ENCODE data around the gene BRAP. TPM values are rescaled to one million over a fixed set of nuclear protein-coding genes. Genes with fewer than 3 reads are reported as not detected.

The BRAP gene
- total RNA-seq, 1 experiment from 2014 or later = 18.3 TPM

GRCh38 chr12:111685811-111686573, at the start of gene BRAP, which contains the start of gene ACAD10 (continued):
- TF ChIP-seq, protein P1, sequence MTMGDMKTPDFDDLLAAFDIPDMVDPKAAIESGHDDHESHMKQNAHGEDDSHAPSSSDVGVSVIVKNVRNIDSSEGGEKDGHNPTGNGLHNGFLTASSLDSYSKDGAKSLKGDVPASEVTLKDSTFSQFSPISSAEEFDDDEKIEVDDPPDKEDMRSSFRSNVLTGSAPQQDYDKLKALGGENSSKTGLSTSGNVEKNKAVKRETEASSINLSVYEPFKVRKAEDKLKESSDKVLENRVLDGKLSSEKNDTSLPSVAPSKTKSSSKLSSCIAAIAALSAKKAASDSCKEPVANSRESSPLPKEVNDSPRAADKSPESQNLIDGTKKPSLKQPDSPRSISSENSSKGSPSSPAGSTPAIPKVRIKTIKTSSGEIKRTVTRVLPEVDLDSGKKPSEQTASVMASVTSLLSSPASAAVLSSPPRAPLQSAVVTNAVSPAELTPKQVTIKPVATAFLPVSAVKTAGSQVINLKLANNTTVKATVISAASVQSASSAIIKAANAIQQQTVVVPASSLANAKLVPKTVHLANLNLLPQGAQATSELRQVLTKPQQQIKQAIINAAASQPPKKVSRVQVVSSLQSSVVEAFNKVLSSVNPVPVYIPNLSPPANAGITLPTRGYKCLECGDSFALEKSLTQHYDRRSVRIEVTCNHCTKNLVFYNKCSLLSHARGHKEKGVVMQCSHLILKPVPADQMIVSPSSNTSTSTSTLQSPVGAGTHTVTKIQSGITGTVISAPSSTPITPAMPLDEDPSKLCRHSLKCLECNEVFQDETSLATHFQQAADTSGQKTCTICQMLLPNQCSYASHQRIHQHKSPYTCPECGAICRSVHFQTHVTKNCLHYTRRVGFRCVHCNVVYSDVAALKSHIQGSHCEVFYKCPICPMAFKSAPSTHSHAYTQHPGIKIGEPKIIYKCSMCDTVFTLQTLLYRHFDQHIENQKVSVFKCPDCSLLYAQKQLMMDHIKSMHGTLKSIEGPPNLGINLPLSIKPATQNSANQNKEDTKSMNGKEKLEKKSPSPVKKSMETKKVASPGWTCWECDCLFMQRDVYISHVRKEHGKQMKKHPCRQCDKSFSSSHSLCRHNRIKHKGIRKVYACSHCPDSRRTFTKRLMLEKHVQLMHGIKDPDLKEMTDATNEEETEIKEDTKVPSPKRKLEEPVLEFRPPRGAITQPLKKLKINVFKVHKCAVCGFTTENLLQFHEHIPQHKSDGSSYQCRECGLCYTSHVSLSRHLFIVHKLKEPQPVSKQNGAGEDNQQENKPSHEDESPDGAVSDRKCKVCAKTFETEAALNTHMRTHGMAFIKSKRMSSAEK (CRISPR knock-in tag; IDR thresholded peaks at IDR 0.05; ENCODE audit: borderline replicate concordance) = no peak
- peak; percentile 60; the same call in 1 of the 2 replicates for TF ChIP-seq E2F1 (CRISPR knock-in tag; IDR thresholded peaks at IDR 0.05)
- peak; percentile 69 for TF ChIP-seq NR2C2 (CRISPR knock-in tag; IDR thresholded peaks at IDR 0.05)
- no peak for TF ChIP-seq FOXJ3 (CRISPR knock-in tag; IDR thresholded peaks at IDR 0.05; ENCODE audit: borderline replicate concordance)
- no peak for TF ChIP-seq ZNF281 (CRISPR knock-in tag; IDR thresholded peaks at IDR 0.05)
- TF ChIP-seq PRDM15 (CRISPR knock-in tag; IDR thresholded peaks at IDR 0.05) = no peak
- no peak for TF ChIP-seq IRF2 (CRISPR knock-in tag; IDR thresholded peaks at IDR 0.05; ENCODE audit: borderline replicate concordance, low read depth)
- no peak for TF ChIP-seq SOX15 (CRISPR knock-in tag; IDR thresholded peaks at IDR 0.05)
- TF ChIP-seq, protein P2, sequence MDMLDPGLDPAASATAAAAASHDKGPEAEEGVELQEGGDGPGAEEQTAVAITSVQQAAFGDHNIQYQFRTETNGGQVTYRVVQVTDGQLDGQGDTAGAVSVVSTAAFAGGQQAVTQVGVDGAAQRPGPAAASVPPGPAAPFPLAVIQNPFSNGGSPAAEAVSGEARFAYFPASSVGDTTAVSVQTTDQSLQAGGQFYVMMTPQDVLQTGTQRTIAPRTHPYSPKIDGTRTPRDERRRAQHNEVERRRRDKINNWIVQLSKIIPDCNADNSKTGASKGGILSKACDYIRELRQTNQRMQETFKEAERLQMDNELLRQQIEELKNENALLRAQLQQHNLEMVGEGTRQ (CRISPR knock-in tag; IDR thresholded peaks at IDR 0.05) = no peak; the same call in 1 of the 2 replicates
- TF ChIP-seq NFYB (CRISPR knock-in tag; conservative IDR thresholded peaks at IDR 0.05; ENCODE audit: low read depth) = peak; percentile 81
- no peak for TF ChIP-seq ZNF423 (CRISPR knock-in tag; IDR thresholded peaks at IDR 0.05)
- no peak for TF ChIP-seq ZNF121 (CRISPR knock-in tag; IDR thresholded peaks at IDR 0.05)
- TF ChIP-seq, protein P3, sequence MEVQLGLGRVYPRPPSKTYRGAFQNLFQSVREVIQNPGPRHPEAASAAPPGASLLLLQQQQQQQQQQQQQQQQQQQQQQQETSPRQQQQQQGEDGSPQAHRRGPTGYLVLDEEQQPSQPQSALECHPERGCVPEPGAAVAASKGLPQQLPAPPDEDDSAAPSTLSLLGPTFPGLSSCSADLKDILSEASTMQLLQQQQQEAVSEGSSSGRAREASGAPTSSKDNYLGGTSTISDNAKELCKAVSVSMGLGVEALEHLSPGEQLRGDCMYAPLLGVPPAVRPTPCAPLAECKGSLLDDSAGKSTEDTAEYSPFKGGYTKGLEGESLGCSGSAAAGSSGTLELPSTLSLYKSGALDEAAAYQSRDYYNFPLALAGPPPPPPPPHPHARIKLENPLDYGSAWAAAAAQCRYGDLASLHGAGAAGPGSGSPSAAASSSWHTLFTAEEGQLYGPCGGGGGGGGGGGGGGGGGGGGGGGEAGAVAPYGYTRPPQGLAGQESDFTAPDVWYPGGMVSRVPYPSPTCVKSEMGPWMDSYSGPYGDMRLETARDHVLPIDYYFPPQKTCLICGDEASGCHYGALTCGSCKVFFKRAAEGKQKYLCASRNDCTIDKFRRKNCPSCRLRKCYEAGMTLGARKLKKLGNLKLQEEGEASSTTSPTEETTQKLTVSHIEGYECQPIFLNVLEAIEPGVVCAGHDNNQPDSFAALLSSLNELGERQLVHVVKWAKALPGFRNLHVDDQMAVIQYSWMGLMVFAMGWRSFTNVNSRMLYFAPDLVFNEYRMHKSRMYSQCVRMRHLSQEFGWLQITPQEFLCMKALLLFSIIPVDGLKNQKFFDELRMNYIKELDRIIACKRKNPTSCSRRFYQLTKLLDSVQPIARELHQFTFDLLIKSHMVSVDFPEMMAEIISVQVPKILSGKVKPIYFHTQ (CRISPR knock-in tag; IDR thresholded peaks at IDR 0.05) = no peak
- TF ChIP-seq ARID4B (CRISPR knock-in tag; IDR thresholded peaks at IDR 0.05; ENCODE audit: borderline replicate concordance) = peak; percentile 69
- peak; percentile 46; the same call in 1 of the 2 replicates for TF ChIP-seq E2F5 (CRISPR knock-in tag; IDR thresholded peaks at IDR 0.05)

Measured in WTC11 (cell line).